A673 (cell line): ENCODE measurements around the gene GRAP2. TPM values are rescaled to one million over a fixed set of nuclear protein-coding genes. Genes with fewer than 3 reads are reported as not detected.
"Not testable (repeated sequence)": the region's sequence is repeated elsewhere in the genome, so short reads cannot be mapped to it uniquely, and the experiment has no call there.

Experiments
- BruUV-seq: library from RNA; stranded (reverse); fragments of 400-500 nt; replicated peaks from 2 replicates; lab custom pipeline; 2021; lab: Mats Ljungman, UMichigan
- CTCF ChIA-PET: fragments of 300-600 bp; sonication (Branson Sonifier 250); formaldehyde crosslinking; loops from one replicate; lab custom pipeline; 2022; ENCODE audit warnings: antibody characterized with exemption; lab: Charles Lee
- POLR2A ChIA-PET: fragments of 300-600 bp; sonication (Branson Sonifier 250); formaldehyde crosslinking; loops from one replicate; lab custom pipeline; 2022; ENCODE audit warnings: antibody characterized with exemption; ENCODE audit not compliant: low non-redundant PET; lab: Charles Lee
- DNase-seq: peaks from one replicate; pipeline ENCODE4 v3.0.0-alpha.2; 2015; ENCODE audit warnings: low spot score
- H3K27ac ChIP-seq: fragments of 200-600 bp; sonication (generic); 2 replicates; pipeline ENCODE4 v1.5.1; 2016; ENCODE audit warnings: mixed run types, low read depth, mild to moderate bottlenecking, mixed read lengths, antibody characterized with exemption, low read length; ENCODE audit not compliant: poor library complexity, severe bottlenecking
- H3K27me3 ChIP-seq: fragments of 200-600 bp; sonication (generic); replicated peaks from 2 replicates; pipeline ENCODE4 v1.6.1; 2017; ENCODE audit warnings: mixed run types, low read depth, mild to moderate bottlenecking, mixed read lengths, antibody characterized with exemption, low read length; ENCODE audit not compliant: insufficient read depth, poor library complexity
- H3K36me3 ChIP-seq: fragments of 200-600 bp; sonication (generic); 2 replicates; pipeline ENCODE4 v1.6.1; 2016; ENCODE audit warnings: mixed run types, mild to moderate bottlenecking, mixed read lengths, antibody characterized with exemption, low read length; ENCODE audit not compliant: insufficient read depth, poor library complexity, severe bottlenecking
- H3K4me1 ChIP-seq: fragments of 200-600 bp; sonication (generic); 2 replicates; pipeline ENCODE4 v1.6.1; 2017; ENCODE audit warnings: mixed run types, mild to moderate bottlenecking, mixed read lengths, antibody characterized with exemption, low read length; ENCODE audit not compliant: insufficient read depth, poor library complexity, severe bottlenecking
- H3K4me3 ChIP-seq: fragments of 200-600 bp; sonication (generic); 2 replicates; pipeline ENCODE4 v1.5.1; 2016; ENCODE audit warnings: low read depth, mixed run types, mild to moderate bottlenecking, mixed read lengths, low read length; ENCODE audit not compliant: poor library complexity, severe bottlenecking
- H3K9me3 ChIP-seq: fragments of 200-600 bp; sonication (generic); 2 replicates; pipeline ENCODE4 v1.6.1; 2016; ENCODE audit warnings: mixed run types, low read depth, mild to moderate bottlenecking, mixed read lengths, antibody characterized with exemption, low read length; ENCODE audit not compliant: poor library complexity, severe bottlenecking
- EZH2 ChIP-seq: fragments of 200-600 bp; sonication (generic); IDR thresholded peaks from 2 replicates; pipeline ENCODE4 v1.6.1; 2017; ENCODE audit warnings: borderline replicate concordance, low read depth, mild to moderate bottlenecking, mixed read lengths, antibody characterized with exemption, low read length; ENCODE audit not compliant: poor library complexity, severe bottlenecking
- intact Hi-C: fragments of 100-400 bp; cut with micrococcal nuclease; formaldehyde crosslinking; loops from one replicate; pipeline ENCODE4 v1.10.0; 2022; ENCODE audit not compliant: unreplicated experiment
- total RNA-seq: library from RNA; stranded (reverse); gene quantifications from 2 replicates; pipeline ENCODE4 v1.2.3, GENCODE V29; 2021
- TF ChIP-seq, protein P1 (sequence below): fragments of 300-800, 200-600 bp; sonication (generic); conservative IDR thresholded peaks from 2 replicates; pipeline ENCODE4 v1.5.1; 2017; ENCODE audit warnings: low read depth, mild to moderate bottlenecking, antibody characterized with exemption, low read length, moderate library complexity, mixed read lengths

The GRAP2 gene
- total RNA-seq, 1 experiment from 2014 or later: not detected

DNA sequence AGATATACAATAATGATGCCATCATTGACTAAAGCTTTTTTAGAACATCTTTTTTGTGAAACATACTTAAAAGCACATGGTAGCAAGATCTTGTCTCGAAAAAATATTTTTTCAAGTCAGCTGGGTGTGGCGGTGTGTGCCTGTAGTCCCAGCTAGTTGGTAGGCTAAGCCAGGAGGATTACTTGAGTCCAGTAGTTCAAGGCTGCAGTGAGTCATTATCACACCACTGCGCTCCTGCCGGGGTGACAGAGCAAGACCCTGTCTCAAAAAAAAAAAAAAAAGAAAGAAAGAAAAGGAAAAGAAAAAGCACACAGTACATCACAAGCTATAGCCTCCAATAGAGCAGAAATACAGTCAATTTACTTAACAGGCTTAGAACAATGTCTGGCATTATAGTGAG, 44.3 kb upstream of the GRAP2 start:
- POLR2A ChIA-PET: interaction anchor here (0.6 kb wide), 1 partner anchor 222 kb away, joined by 7 read pairs; no protein-coding TSS in a partner anchor
- no TSS peak for BruUV-seq
- CTCF ChIA-PET: no interaction called here
- intact Hi-C loops: no loop called here
- TF ChIP-seq, protein P1, sequence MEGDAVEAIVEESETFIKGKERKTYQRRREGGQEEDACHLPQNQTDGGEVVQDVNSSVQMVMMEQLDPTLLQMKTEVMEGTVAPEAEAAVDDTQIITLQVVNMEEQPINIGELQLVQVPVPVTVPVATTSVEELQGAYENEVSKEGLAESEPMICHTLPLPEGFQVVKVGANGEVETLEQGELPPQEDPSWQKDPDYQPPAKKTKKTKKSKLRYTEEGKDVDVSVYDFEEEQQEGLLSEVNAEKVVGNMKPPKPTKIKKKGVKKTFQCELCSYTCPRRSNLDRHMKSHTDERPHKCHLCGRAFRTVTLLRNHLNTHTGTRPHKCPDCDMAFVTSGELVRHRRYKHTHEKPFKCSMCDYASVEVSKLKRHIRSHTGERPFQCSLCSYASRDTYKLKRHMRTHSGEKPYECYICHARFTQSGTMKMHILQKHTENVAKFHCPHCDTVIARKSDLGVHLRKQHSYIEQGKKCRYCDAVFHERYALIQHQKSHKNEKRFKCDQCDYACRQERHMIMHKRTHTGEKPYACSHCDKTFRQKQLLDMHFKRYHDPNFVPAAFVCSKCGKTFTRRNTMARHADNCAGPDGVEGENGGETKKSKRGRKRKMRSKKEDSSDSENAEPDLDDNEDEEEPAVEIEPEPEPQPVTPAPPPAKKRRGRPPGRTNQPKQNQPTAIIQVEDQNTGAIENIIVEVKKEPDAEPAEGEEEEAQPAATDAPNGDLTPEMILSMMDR: no peak
- TF ChIP-seq EZH2: no peak
- H3K9me3 ChIP-seq: no peaks in the 10 kb centered on the region
- no peak for DNase-seq
- H3K27ac ChIP-seq: no peak overlapping the region
- no peaks in the 10 kb centered on the region for H3K4me1 ChIP-seq
- no peaks in the 10 kb centered on the region for H3K36me3 ChIP-seq
- H3K27me3 ChIP-seq: peaks cover 26% of the 10 kb centered on the region
- H3K4me3 ChIP-seq: no peak overlapping the region

DNA sequence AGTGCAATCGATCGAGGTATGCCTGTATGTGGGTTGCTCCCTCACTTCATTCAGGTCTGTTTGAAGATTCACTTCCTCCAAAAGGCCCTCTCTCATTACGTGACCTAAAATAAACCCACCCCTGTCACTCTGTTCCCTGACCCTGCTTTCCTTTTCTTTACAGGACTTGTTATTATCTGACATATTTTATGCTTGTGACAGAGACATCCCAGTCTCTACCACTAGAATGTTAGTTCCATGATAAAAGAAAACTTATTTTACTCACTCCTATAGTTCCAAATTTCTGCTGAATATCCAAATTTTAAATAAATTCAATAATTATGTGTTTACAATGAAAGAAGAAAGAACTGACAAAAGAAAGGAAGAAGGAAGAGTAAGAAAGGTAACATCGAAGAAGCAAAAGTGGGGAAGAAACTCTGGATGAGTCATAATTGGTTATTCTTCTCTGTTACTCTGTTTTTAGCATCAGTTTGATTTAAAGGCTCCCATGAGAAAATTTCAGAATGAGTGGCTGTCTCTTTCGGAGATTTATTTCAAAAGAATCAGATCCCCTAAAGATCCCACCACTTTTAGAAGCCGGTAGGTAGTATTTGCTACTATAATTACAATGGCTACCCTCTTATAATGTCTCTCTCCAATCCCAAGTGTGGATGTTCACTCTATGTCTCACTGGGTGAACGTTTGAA, 40.8 kb upstream of the GRAP2 start:
- Histone ChIP-seq H3K9me3 (no peaks in the 10 kb centered on the region), H3K4me3 (no peak overlapping the region), H3K27me3 (peaks cover 38% of the 10 kb centered on the region), H3K36me3 (no peaks in the 10 kb centered on the region), H3K27ac (no peak overlapping the region), H3K4me1 (no peaks in the 10 kb centered on the region)
- TF ChIP-seq, protein P1: no peak
- no peak for TF ChIP-seq EZH2
- DNase-seq: no peak
- CTCF ChIA-PET: no interaction called here
- intact Hi-C loops: no loop called here
- POLR2A ChIA-PET: no interaction called here
- no TSS peak for BruUV-seq

DNA sequence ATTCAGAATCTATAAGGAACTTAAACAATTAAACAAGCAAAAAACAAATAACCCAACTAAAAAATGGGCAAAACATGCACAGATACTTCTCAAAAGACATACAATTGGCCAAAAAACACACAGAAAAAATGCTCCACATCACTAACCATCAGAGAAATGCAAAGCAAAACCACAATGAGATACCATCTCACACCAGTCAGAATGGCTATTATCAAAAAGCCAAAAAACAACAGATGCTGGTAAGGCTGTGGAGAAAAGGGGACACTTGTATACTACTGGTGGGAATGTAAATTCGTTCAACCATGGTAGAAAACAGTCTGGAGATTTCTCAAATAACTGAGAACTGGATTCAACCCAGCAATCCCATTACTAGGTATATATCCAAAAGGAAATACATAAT, 32.1 kb upstream of the GRAP2 start:
- no peaks in the 10 kb centered on the region for H3K4me1 ChIP-seq
- no peak overlapping the region for H3K27ac ChIP-seq
- intact Hi-C loops: no loop called here
- H3K4me3 ChIP-seq: no peak overlapping the region
- no TSS peak for BruUV-seq
- no peak for DNase-seq
- ChIA-PET POLR2A (no interaction called here), CTCF (no interaction called here)
- H3K9me3 ChIP-seq: no peaks in the 10 kb centered on the region
- TF ChIP-seq EZH2: no peak
- TF ChIP-seq, protein P1: no peak
- H3K27me3 ChIP-seq: peaks cover 8% of the 10 kb centered on the region
- no peaks in the 10 kb centered on the region for H3K36me3 ChIP-seq

DNA sequence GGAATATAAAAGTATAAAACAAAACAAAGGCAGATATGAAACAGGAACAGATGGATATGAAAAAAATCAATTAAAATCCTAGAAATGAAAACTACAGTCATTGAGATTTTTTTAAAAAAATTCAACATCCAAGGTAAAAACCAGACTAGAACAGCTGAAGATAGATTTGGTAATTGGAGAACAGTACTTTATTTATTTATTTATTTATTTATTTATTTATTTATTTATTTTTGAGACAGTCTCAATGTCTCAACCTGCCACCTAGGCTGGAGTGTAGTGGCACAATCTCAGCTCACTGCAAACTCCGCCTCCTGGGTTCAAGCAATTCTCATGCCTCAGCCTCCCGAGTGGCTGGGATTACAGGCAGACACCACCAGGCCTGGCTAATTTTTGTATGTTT, 31.1 kb upstream of the GRAP2 start:
- POLR2A ChIA-PET: not testable (repeated sequence)

More for the DNA sequence above, 31.1 kb upstream of the GRAP2 start:
- H3K36me3 ChIP-seq, H3K9me3 ChIP-seq, CTCF ChIA-PET, H3K4me1 ChIP-seq, DNase-seq, H3K4me3 ChIP-seq, H3K27me3 ChIP-seq, intact Hi-C loops, BruUV-seq, H3K27ac ChIP-seq: not testable (repeated sequence)
